GM12878 (cell line): ENCODE results near the gene SMCP. TPM values are rescaled to one million over a fixed set of nuclear protein-coding genes. Genes with fewer than 3 reads are reported as not detected.
A peak's percentile ranks its signal among the peaks of the same experiment; 100 is the strongest.

Source experiments
- BMI1 ChIP-seq: fragments of 450-650 bp; IDR thresholded peaks from 2 replicates; pipeline ENCODE4 v1.6.1; 2016; ENCODE audit warnings: mild to moderate bottlenecking, moderate library complexity, borderline replicate concordance
- CBX3 ChIP-seq: fragments of 200-600 bp; sonication (generic); IDR thresholded peaks from 2 replicates; pipeline ENCODE4 v1.6.1; 2016; ENCODE audit warnings: low read depth, borderline replicate concordance
- CUX1 ChIP-seq: IDR thresholded peaks from 2 replicates; pipeline ENCODE4 v1.6.1; 2012; ENCODE audit warnings: improper control_type of control experiment, low read depth, low read length; ENCODE audit not compliant: insufficient replicate concordance
- E2F4 ChIP-seq: IDR thresholded peaks from 2 replicates; pipeline ENCODE4 v1.6.1; 2012; ENCODE audit warnings: low read depth, low read length, improper control_type of control experiment
- EED ChIP-seq: sonication (generic); IDR thresholded peaks from 2 replicates; pipeline ENCODE4 v1.6.1; 2016; ENCODE audit warnings: antibody characterized with exemption, low read depth
- FOS ChIP-seq: IDR thresholded peaks from 3 replicates; pipeline ENCODE4 v1.6.1; 2011; ENCODE audit warnings: borderline replicate concordance; ENCODE audit not compliant: insufficient read length; ENCODE audit errors: extremely low read depth
- FOXK2 ChIP-seq: fragments of 450-650 bp; IDR thresholded peaks from 2 replicates; pipeline ENCODE4 v1.6.1; 2017; ENCODE audit warnings: mild to moderate bottlenecking, moderate library complexity
- HDAC6 ChIP-seq: fragments of 200-600 bp; sonication (generic); IDR thresholded peaks from one replicate; pipeline ENCODE4 v1.8.0; 2017; ENCODE audit warnings: antibody characterized with exemption; ENCODE audit not compliant: unreplicated experiment
- IKZF2 ChIP-seq, 2 experiments: fragments of 450-650 bp; IDR thresholded peaks; 2 replicates each; pipeline ENCODE4 v1.6.1; 2017; ENCODE audit warnings: mild to moderate bottlenecking in 2 of 2, moderate library complexity in 2 of 2
- JUND ChIP-seq: IDR thresholded peaks from 2 replicates; pipeline ENCODE4 v1.6.1; 2012; ENCODE audit warnings: low read depth, mild to moderate bottlenecking, low read length, improper control_type of control experiment, moderate library complexity
- MEF2A ChIP-seq: IDR thresholded peaks from 2 replicates; pipeline ENCODE4 v1.6.1; 2011; ENCODE audit warnings: low read depth, mild to moderate bottlenecking, low read length, moderate library complexity; ENCODE audit not compliant: insufficient read depth
- NBN ChIP-seq: fragments of 450-650 bp; IDR thresholded peaks from 2 replicates; pipeline ENCODE4 v1.6.1; 2016
- SIN3A ChIP-seq: IDR thresholded peaks from 2 replicates; pipeline ENCODE4 v1.6.1; 2012; ENCODE audit warnings: low read depth, low read length, improper control_type of control experiment
- WRNIP1 ChIP-seq: IDR thresholded peaks from 2 replicates; pipeline ENCODE4 v1.6.1; 2011; ENCODE audit warnings: low read depth, low read length, improper control_type of control experiment, borderline replicate concordance
- ZNF592 ChIP-seq: fragments of 450-650 bp; IDR thresholded peaks from 2 replicates; pipeline ENCODE4 v1.6.1; 2017; ENCODE audit warnings: mild to moderate bottlenecking, moderate library complexity
- ZNF622 ChIP-seq: fragments of 450-650 bp; IDR thresholded peaks from 2 replicates; pipeline ENCODE4 v1.6.1; 2017; ENCODE audit warnings: mild to moderate bottlenecking, inconsistent platforms
- polyA plus RNA-seq, 11 experiments: library from polyadenylated mRNA; depleted of rRNA in 4 of 11; unstranded in 6 of 11; stranded (reverse) in 5 of 11; fragments of >200 nt; fragmentation: Nextera tagmentation in 4 of 11; fragmentation: Illumina TruSeq in 1 of 11; extraction: Ambion mirVana in 4 of 11; extraction: Trizol in 1 of 11; gene quantifications; 1 replicate in 1 of 11; 2 replicates in 10 of 11; pipeline versions ENCODE4 v1.2.1 to v1.2.3, GENCODE V29; 2011 to 2016; ENCODE audit warnings: inconsistent platforms in 2 of 11, missing spikeins in 2 of 11, low read depth in 1 of 11
- total RNA-seq, 4 experiments: library from RNA; depleted of rRNA in 3 of 4; stranded (reverse); fragments of >200 nt in 3 of 4; fragmentation: Illumina TruSeq in 1 of 4; extraction: Trizol in 1 of 4; gene quantifications; 2 replicates each; pipeline versions ENCODE4 v1.2.1 to v1.2.3, GENCODE V29; 2013 to 2021
- TF ChIP-seq, protein P1 (sequence below): fragments of 150-350 bp; IDR thresholded peaks from 2 replicates; pipeline ENCODE4 v1.6.1; 2014; ENCODE audit warnings: mild to moderate bottlenecking, low read depth, low read length

SMCP gene
- total and polyA plus RNA-seq, 10 of the 15 experiments (the other 5 are each of a cell fraction or from before 2014, with no cell fraction given): 0.16 to 0.69 (median 0.27) TPM; not detected in 7

DNA sequence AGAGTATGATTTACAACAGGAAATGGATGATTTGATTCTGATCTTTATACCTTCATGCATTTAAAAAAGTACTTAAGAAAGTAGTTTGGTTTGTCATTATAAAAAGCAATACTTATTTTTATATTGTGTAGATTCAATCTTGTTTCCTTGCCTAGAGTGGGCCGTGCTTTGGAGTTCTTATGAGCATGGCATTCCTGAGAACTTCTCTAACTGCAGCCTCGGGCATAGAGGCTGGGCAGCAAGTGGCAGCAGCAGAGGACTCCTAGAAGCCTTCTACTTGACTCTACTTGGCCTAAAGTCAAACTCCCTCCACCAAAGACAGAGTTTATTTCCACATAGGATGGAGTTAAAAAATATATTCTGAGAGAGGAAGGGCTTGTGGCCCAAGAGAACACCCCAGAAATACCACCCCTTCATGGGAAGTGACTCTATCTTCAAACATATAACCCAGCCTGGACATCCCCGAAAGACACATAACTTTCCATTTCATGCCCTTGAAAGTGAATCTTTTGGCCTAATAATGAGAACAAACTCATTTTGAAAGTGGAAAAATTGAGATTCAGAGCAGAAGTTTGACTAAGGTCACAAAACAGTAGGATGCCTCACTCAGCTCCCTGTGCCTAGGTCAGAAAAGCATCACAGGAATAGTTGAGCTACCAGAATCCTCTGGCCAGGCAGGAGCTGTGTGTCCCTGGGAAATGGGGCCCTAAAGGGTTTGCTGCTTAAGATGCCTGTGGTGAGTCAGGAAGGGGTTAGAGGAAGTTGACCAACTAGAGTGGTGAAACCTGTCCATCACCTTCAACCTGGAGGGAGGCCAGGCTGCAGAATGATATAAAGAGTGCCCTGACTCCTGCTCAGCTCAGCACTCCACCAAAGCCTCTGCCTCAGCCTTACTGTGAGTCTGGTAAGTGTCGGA is 29.8 kb downstream of the SMCP start, which contains the start of gene IVL (continued):
- TF ChIP-seq BMI1: no peak
- no peak for TF ChIP-seq HDAC6
- TF ChIP-seq MEF2A: no peak
- peak; percentile 93 for TF ChIP-seq EED
- no peak for TF ChIP-seq NBN
- no peak for TF ChIP-seq E2F4
- no peak for TF ChIP-seq CUX1
- no peak for TF ChIP-seq FOXK2
- no peak for TF ChIP-seq SIN3A
- TF ChIP-seq IKZF2 (IDR thresholded peaks at IDR 0.05): peak; percentile 65 to 70
- no peak for TF ChIP-seq ZNF622
- no peak for TF ChIP-seq FOS
- TF ChIP-seq, protein P1, sequence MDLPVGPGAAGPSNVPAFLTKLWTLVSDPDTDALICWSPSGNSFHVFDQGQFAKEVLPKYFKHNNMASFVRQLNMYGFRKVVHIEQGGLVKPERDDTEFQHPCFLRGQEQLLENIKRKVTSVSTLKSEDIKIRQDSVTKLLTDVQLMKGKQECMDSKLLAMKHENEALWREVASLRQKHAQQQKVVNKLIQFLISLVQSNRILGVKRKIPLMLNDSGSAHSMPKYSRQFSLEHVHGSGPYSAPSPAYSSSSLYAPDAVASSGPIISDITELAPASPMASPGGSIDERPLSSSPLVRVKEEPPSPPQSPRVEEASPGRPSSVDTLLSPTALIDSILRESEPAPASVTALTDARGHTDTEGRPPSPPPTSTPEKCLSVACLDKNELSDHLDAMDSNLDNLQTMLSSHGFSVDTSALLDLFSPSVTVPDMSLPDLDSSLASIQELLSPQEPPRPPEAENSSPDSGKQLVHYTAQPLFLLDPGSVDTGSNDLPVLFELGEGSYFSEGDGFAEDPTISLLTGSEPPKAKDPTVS: no peak
- TF ChIP-seq ZNF592: no peak
- no peak for TF ChIP-seq CBX3
- no peak for TF ChIP-seq JUND
- no peak for TF ChIP-seq WRNIP1
